ENCODE results near the gene DCBLD1. TPM values are rescaled to one million over a fixed set of nuclear protein-coding genes. Genes with fewer than 3 reads are reported as not detected.

The DCBLD1 gene
- total and polyA plus RNA-seq, 9 of the 15 experiments (the other 6 are each of a cell fraction or from before 2014, with no cell fraction given): 0.80 to 8.5 (median 6.8) TPM

- ATAC-seq (no peak), DNase-seq (ENCODE audit: extremely low read depth in 1 of 4, low spot score in 3 of 4) (no peak), FAIRE-seq (no peak)
- Histone ChIP-seq H3K79me2 (ENCODE audit: control insufficient read depth, insufficient read depth, low read length) (peaks cover 17% of the 10 kb centered on the region; the same call in 2 of the 3 replicates), H2AFZ (ENCODE audit: low read depth, low read length) (no peak overlapping the region), H3K27ac (ENCODE audit: extremely low read depth, low read depth, low read length) (no peak overlapping the region), H4K20me1 (replicated peaks; ENCODE audit: control insufficient read depth, insufficient read depth, low read length) (no peaks in the 10 kb centered on the region), H3K27me3 (ENCODE audit: control insufficient read depth in 2 of 2, insufficient read depth in 2 of 2, low read length in 2 of 2) (peaks cover 0 to 7% of the 10 kb centered on the region in 2 experiments; a peak in 2 of 5 replicates), H3K36me3 (ENCODE audit: control insufficient read depth, insufficient read depth, low read length) (no peaks in the 10 kb centered on the region), H3K4me2 (ENCODE audit: insufficient read depth, low read length) (no peak overlapping the region), H3K9me3 (replicated peaks; ENCODE audit: control insufficient read depth, insufficient read depth, low read depth, low read length) (no peaks in the 10 kb centered on the region), H3K9ac (ENCODE audit: insufficient read depth in 1 of 2, low read depth in 2 of 2, low read length in 2 of 2) (no peak overlapping the region), H3K4me3 (no peak overlapping the region), H3K9me1 (ENCODE audit: control insufficient read depth, insufficient read depth, low read length) (no peaks in the 10 kb centered on the region), H3K4me1 (replicated peaks in 1 of 2; ENCODE audit: control insufficient read depth in 2 of 2, insufficient read depth in 2 of 2, low read length in 2 of 2) (peaks cover 8 to 21% of the 10 kb centered on the region in 2 experiments; a peak in 4 of 5 replicates)
- ChIA-PET POLR2A (no interaction called here), CTCF (ENCODE audit: low intra/inter-chr PET ratio) (interaction anchor here (0.7 kb wide), 1 partner anchor 258 kb away, joined by 3 read pairs; no protein-coding TSS in a partner anchor)
- TF ChIP-seq KAT2B (IDR thresholded peaks at IDR 0.05; ENCODE audit: low read depth, low read length): no peak
- no peak for TF ChIP-seq RBBP5 (IDR thresholded peaks at IDR 0.05; ENCODE audit: borderline replicate concordance, insufficient read depth, low read length, poor library complexity, severe bottlenecking)
- no peak for TF ChIP-seq ZBTB5 (IDR thresholded peaks at IDR 0.05)
- TF ChIP-seq CGGBP1 (CRISPR knock-in tag; IDR thresholded peaks at IDR 0.05): no peak
- no peak for TF ChIP-seq IFI16 (CRISPR knock-in tag; IDR thresholded peaks at IDR 0.05)
- no peak for TF ChIP-seq ZNF75A (CRISPR knock-in tag; IDR thresholded peaks at IDR 0.05)
- no peak for TF ChIP-seq ZNF551 (CRISPR knock-in tag; IDR thresholded peaks at IDR 0.05)
- no peak for TF ChIP-seq ZNF740 (CRISPR knock-in tag; IDR thresholded peaks at IDR 0.05)
- no peak for TF ChIP-seq ZNF740 (tag; IDR thresholded peaks at IDR 0.05)
- TF ChIP-seq ASH1L (IDR thresholded peaks at IDR 0.05; ENCODE audit: borderline replicate concordance, low read depth, partially characterized antibody): no peak
- no peak for TF ChIP-seq ZSCAN29 (IDR thresholded peaks at IDR 0.05)
- TF ChIP-seq U2AF2 (optimal IDR thresholded peaks at IDR 0.05; ENCODE audit: low read depth, low read length): no peak
- TF ChIP-seq ZZZ3 (IDR thresholded peaks at IDR 0.05): no peak
- in situ Hi-C loops (cut with MboI): loop anchor here (10.0 kb wide), 1 partner anchor 119 kb away; the partner anchor contains the start of gene GOPC
- no TSS peak for BruUV-seq (replicated peaks)
- intact Hi-C loops (cut with micrococcal nuclease): no loop called here
Measured at GRCh38 chr6:117485433-117485832, 3.0 kb downstream of the DCBLD1 start.
